Breast epithelium (tissue), 4 donors: ENCODE data around the gene ITGB3BP. TPM values are rescaled to one million over a fixed set of nuclear protein-coding genes. Genes with fewer than 3 reads are reported as not detected.

Source experiments
- DNase-seq, 2 donors: peaks; one replicate each; pipeline ENCODE4 v3.0.0-alpha.2; 2019; ENCODE audit warnings: low spot score in 2 of 2
- H3K27ac ChIP-seq, 2 donors: fragments of 200-600 bp; sonication (generic) in 1 of 2; one replicate each; pipeline ENCODE4 v1.5.1; 2016 to 2019; ENCODE audit warnings: mild to moderate bottlenecking in 1 of 2
- H3K27me3 ChIP-seq, 2 donors: fragments of 200-600 bp; sonication (generic) in 1 of 2; one replicate each; pipeline versions ENCODE4 v1.5.1 to v1.6.0; 2017 to 2019; ENCODE audit warnings: control low read depth in 1 of 2, mild to moderate bottlenecking in 1 of 2
- H3K36me3 ChIP-seq: fragments of 200-600 bp; one replicate; pipeline ENCODE4 v1.5.1; 2019
- H3K4me1 ChIP-seq, 2 donors: fragments of 200-600 bp; sonication (generic); one replicate each; pipeline ENCODE4 v1.5.1; 2016 to 2019; ENCODE audit warnings: control low read depth in 1 of 2
- H3K4me3 ChIP-seq, 3 donors: fragments of 200-600 bp; sonication (generic); 1 replicate in 2 of 3; 2 replicates in 1 of 3; pipeline ENCODE4 v1.5.1; 2016 to 2019; ENCODE audit warnings: mild to moderate bottlenecking in 3 of 3, moderate library complexity in 2 of 3
- H3K9me3 ChIP-seq, 2 donors: fragments of 200-600 bp; sonication (generic) in 1 of 2; one replicate each; pipeline ENCODE4 v1.5.1; 2016 to 2019; ENCODE audit warnings: control low read depth in 1 of 2
- POLR2A ChIP-seq: fragments of 450-650 bp; IDR thresholded peaks from one replicate; pipeline ENCODE4 v1.6.1; 2016; ENCODE audit warnings: antibody characterized with exemption, mild to moderate bottlenecking, moderate library complexity
- POLR2AphosphoS5 ChIP-seq, 3 donors: sonication (generic); formaldehyde crosslinking; IDR thresholded peaks; one replicate each; pipeline ENCODE4 v1.6.1; 2017; ENCODE audit warnings: antibody characterized with exemption in 3 of 3
- intact Hi-C: fragments of 100-400 bp; cut with DNase I; formaldehyde crosslinking; loops from one replicate; pipeline ENCODE4 v1.15.1; 2023; ENCODE audit warnings: low total_unique reads
- total RNA-seq, 3 donors: library from RNA; depleted of rRNA; stranded (reverse); fragments of >200 nt; gene quantifications; one replicate each; pipeline ENCODE4 v1.1.0, GENCODE V29; 2016
- TF ChIP-seq, protein P1 (sequence below), 3 donors: fragments of 450-650 bp; IDR thresholded peaks; one replicate each; pipeline ENCODE4 v1.5.1; 2016 to 2017; ENCODE audit warnings: antibody characterized with exemption in 3 of 3, mild to moderate bottlenecking in 3 of 3, moderate library complexity in 3 of 3

Gene ITGB3BP
- total RNA-seq, 3 donors from 2014 or later: 11.7 to 29.3 (median 18.4) TPM

DNA sequence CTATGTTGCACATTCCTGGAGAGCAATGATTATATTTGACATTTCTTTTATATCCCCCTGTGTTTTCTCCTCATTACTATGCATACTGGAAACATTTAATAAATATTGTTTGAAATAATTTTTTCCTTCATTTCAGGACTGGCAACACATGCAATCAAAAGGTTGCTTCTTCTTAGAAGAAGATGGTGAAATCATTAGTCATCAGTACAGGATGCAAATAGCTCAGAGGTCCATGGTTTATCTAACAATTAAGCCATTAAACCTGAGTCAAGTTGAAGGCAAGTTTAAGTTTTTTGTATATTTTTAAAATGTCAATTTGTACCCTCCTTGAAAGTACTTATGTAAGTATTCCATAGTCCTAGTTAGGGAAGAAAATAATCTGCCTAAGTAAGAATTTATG lies 22.8 kb upstream of the ITGB3BP start:
- no peaks in the 10 kb centered on the region for H3K36me3 ChIP-seq
- intact Hi-C loops: no loop called here

DNA sequence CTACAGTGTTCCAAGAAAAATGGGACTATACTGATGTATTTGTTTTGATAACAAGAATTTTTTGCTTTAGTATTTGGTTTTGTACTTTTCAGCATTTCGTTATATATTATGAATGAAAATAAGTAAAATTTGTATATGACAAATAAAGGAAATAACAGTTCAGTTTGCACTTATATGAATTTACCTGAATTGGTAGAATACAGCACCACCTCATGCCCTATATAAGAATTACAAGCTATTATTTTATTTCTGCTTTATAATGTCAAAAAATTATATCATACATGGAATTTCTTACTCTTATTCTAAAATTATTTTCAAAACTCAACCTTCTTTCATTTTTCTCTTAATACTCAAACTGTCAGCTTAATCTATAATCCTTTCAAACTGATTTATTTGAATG lies 14.9 kb upstream of the ITGB3BP start:
- Histone ChIP-seq H3K9me3 (no peaks in the 10 kb centered on the region), H3K36me3 (no peaks in the 10 kb centered on the region), H3K4me3 (no peak overlapping the region), H3K27me3 (no peaks in the 10 kb centered on the region), H3K4me1 (no peaks in the 10 kb centered on the region), H3K27ac (no peak overlapping the region)
- TF ChIP-seq, protein P1, sequence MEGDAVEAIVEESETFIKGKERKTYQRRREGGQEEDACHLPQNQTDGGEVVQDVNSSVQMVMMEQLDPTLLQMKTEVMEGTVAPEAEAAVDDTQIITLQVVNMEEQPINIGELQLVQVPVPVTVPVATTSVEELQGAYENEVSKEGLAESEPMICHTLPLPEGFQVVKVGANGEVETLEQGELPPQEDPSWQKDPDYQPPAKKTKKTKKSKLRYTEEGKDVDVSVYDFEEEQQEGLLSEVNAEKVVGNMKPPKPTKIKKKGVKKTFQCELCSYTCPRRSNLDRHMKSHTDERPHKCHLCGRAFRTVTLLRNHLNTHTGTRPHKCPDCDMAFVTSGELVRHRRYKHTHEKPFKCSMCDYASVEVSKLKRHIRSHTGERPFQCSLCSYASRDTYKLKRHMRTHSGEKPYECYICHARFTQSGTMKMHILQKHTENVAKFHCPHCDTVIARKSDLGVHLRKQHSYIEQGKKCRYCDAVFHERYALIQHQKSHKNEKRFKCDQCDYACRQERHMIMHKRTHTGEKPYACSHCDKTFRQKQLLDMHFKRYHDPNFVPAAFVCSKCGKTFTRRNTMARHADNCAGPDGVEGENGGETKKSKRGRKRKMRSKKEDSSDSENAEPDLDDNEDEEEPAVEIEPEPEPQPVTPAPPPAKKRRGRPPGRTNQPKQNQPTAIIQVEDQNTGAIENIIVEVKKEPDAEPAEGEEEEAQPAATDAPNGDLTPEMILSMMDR (IDR thresholded peaks at IDR 0.05): peak in 2 of 3 donors; percentile 17 to 35
- TF ChIP-seq POLR2A (no peak), POLR2AphosphoS5 (IDR thresholded peaks at IDR 0.05) (no peak)
- intact Hi-C loops: no loop called here
- no peak for DNase-seq

More for the DNA sequence above, 22.8 kb upstream of the ITGB3BP start:
- H3K4me3 ChIP-seq: no peak overlapping the region
- TF ChIP-seq, protein P1 (IDR thresholded peaks at IDR 0.05): no peak
- TF ChIP-seq POLR2AphosphoS5 (IDR thresholded peaks at IDR 0.05) (no peak), POLR2A (no peak)
- H3K27me3 ChIP-seq: no peaks in the 10 kb centered on the region
- H3K4me1 ChIP-seq: no peaks in the 10 kb centered on the region
- no peak overlapping the region for H3K27ac ChIP-seq
- no peak for DNase-seq
- H3K9me3 ChIP-seq: no peaks in the 10 kb centered on the region

DNA sequence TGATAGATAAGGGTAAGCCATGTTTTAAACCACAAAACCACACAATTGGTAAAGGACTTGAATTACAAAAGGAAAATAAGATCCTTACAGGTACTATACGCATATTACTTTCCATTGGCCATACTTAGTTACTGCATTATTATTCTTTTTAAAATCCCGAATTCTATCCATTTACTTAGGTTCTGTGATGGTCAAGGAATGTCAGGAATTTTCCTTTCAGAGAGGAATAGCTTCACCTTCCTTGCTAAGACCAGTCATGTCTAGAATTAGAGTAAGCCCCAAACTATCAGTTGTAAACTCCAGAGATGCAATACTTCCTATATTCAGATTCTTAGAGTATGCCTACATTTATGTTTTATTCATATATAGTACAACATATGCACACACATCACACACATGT lies 14.0 kb upstream of the ITGB3BP start:
- Histone ChIP-seq H3K27ac (no peak overlapping the region), H3K4me1 (no peaks in the 10 kb centered on the region), H3K4me3 (no peak overlapping the region), H3K9me3 (no peaks in the 10 kb centered on the region), H3K36me3 (no peaks in the 10 kb centered on the region), H3K27me3 (no peaks in the 10 kb centered on the region)
- no peak for DNase-seq
- no peak for TF ChIP-seq POLR2A
- no peak for TF ChIP-seq POLR2AphosphoS5 (IDR thresholded peaks at IDR 0.05)
- TF ChIP-seq, protein P1 (IDR thresholded peaks at IDR 0.05): no peak
- intact Hi-C loops: no loop called here

DNA sequence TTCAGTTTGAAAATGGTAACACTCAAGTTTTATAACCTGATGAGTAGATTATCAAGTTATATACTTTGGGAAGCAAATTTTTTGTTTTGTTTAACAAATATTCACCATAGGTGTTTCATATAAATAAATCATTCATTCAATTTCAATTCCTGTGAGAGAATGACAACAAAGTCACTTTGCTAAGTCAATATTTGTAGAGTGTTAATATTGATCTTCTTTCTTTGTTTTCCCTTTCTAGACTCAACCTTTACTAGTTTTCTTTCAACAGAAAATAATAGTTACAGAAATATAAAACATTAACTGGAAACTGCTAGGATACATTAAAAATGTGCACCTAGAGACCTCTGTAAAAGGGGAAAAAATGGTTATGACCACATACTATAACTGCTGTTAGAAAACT lies 11.4 kb upstream of the ITGB3BP start:
- TF ChIP-seq, protein P1 (IDR thresholded peaks at IDR 0.05): no peak
- TF ChIP-seq POLR2A (no peak), POLR2AphosphoS5 (IDR thresholded peaks at IDR 0.05) (no peak)
- DNase-seq: no peak
- Histone ChIP-seq H3K4me1 (no peaks in the 10 kb centered on the region), H3K9me3 (no peaks in the 10 kb centered on the region), H3K36me3 (no peaks in the 10 kb centered on the region), H3K27me3 (no peaks in the 10 kb centered on the region), H3K27ac (no peak overlapping the region), H3K4me3 (no peak overlapping the region)
- intact Hi-C loops: no loop called here

DNA sequence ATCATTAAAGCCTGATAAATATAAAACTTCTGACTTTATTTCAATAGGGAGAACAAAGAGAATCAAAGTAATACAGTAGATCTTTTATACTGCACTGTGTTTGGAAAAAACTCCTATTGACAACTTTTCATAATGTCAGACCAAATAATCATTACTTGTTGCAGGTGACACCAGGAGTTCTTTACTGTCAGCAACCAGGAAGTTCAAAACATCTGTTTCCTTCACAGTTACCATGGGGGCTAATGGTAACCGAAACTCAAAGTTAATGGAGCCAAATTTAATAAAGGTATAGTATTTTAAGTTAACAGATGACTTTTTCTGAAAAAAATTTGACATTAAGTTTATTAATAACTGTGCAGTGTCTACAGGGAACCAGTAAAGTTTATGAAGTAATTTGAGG lies 10.9 kb upstream of the ITGB3BP start:
- intact Hi-C loops: no loop called here
- no peak for DNase-seq
- no peak for TF ChIP-seq POLR2A
- TF ChIP-seq, protein P1 (IDR thresholded peaks at IDR 0.05): no peak
- Histone ChIP-seq H3K4me1 (no peaks in the 10 kb centered on the region), H3K9me3 (no peaks in the 10 kb centered on the region), H3K4me3 (no peak overlapping the region), H3K36me3 (no peaks in the 10 kb centered on the region), H3K27ac (no peak overlapping the region), H3K27me3 (no peaks in the 10 kb centered on the region)
